ENCODE measurements around the gene PABPN1. TPM values are rescaled to one million over a fixed set of nuclear protein-coding genes. Genes with fewer than 3 reads are reported as not detected.

Gene PABPN1
- total RNA-seq, 1 experiment from 2014 or later = 184 TPM

GRCh38 chr14:23359722-23360447, 38.6 kb downstream of the PABPN1 start:
- H3K4me2 ChIP-seq (ENCODE audit: low read length) = no peak overlapping the region
- TF ChIP-seq CEBPB (IDR thresholded peaks at IDR 0.05; ENCODE audit: low read depth) (no peak), POLR2A (IDR thresholded peaks at IDR 0.05; ENCODE audit: borderline replicate concordance, extremely low read depth, insufficient read depth, insufficient read length) (no peak), ZNF274 (IDR thresholded peaks at IDR 0.05; ENCODE audit: low read depth, low read length) (no peak), CBX3 (IDR thresholded peaks at IDR 0.05; ENCODE audit: low read depth) (no peak), JUND (IDR thresholded peaks at IDR 0.05) (no peak), SIN3A (IDR thresholded peaks at IDR 0.05; ENCODE audit: low read depth) (no peak), REST (IDR thresholded peaks at IDR 0.05; ENCODE audit: low read depth) (no peak), SP1 (IDR thresholded peaks at IDR 0.05; ENCODE audit: low read depth) (no peak), FOSL1 (IDR thresholded peaks at IDR 0.05; ENCODE audit: low read depth) (no peak), SRF (IDR thresholded peaks at IDR 0.05; ENCODE audit: low read depth) (no peak), ELF1 (IDR thresholded peaks at IDR 0.05; ENCODE audit: borderline replicate concordance, low read depth) (no peak), RAD21 (IDR thresholded peaks at IDR 0.05; ENCODE audit: low read depth) (no peak), ZFX (IDR thresholded peaks at IDR 0.05) (no peak), YY1 (IDR thresholded peaks at IDR 0.05; ENCODE audit: extremely low read depth, insufficient replicate concordance, low read depth, low read length) (no peak), TCF7L2 (IDR thresholded peaks at IDR 0.05; ENCODE audit: borderline replicate concordance, extremely low read depth, insufficient read depth, insufficient read length) (no peak)
- TF ChIP-seq, protein P1, sequence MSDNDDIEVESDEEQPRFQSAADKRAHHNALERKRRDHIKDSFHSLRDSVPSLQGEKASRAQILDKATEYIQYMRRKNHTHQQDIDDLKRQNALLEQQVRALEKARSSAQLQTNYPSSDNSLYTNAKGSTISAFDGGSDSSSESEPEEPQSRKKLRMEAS (IDR thresholded peaks at IDR 0.05) = no peak
- TF ChIP-seq, protein P2, sequence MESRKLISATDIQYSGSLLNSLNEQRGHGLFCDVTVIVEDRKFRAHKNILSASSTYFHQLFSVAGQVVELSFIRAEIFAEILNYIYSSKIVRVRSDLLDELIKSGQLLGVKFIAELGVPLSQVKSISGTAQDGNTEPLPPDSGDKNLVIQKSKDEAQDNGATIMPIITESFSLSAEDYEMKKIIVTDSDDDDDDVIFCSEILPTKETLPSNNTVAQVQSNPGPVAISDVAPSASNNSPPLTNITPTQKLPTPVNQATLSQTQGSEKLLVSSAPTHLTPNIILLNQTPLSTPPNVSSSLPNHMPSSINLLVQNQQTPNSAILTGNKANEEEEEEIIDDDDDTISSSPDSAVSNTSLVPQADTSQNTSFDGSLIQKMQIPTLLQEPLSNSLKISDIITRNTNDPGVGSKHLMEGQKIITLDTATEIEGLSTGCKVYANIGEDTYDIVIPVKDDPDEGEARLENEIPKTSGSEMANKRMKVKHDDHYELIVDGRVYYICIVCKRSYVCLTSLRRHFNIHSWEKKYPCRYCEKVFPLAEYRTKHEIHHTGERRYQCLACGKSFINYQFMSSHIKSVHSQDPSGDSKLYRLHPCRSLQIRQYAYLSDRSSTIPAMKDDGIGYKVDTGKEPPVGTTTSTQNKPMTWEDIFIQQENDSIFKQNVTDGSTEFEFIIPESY (IDR thresholded peaks at IDR 0.05; ENCODE audit: extremely low read depth, insufficient replicate concordance, low read length) = no peak
- TF ChIP-seq, protein P3, sequence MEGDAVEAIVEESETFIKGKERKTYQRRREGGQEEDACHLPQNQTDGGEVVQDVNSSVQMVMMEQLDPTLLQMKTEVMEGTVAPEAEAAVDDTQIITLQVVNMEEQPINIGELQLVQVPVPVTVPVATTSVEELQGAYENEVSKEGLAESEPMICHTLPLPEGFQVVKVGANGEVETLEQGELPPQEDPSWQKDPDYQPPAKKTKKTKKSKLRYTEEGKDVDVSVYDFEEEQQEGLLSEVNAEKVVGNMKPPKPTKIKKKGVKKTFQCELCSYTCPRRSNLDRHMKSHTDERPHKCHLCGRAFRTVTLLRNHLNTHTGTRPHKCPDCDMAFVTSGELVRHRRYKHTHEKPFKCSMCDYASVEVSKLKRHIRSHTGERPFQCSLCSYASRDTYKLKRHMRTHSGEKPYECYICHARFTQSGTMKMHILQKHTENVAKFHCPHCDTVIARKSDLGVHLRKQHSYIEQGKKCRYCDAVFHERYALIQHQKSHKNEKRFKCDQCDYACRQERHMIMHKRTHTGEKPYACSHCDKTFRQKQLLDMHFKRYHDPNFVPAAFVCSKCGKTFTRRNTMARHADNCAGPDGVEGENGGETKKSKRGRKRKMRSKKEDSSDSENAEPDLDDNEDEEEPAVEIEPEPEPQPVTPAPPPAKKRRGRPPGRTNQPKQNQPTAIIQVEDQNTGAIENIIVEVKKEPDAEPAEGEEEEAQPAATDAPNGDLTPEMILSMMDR (IDR thresholded peaks at IDR 0.05 in 2 of 3, conservative IDR thresholded peaks at IDR 0.05 in 1 of 3; ENCODE audit: borderline replicate concordance in 1 of 3, insufficient read depth in 1 of 3, low read depth in 2 of 3, low read length in 2 of 3) = no peak
- H3K9ac ChIP-seq (ENCODE audit: low read length) = no peak overlapping the region
- ChIA-PET POLR2A (no interaction called here), CTCF (interaction anchor here (0.7 to 2.8 kb wide), 9 partner anchors 14 to 291 kb away, joined by 3 to 14 read pairs (median 5); partner anchors contain the start of genes HOMEZ and PABPN1), RAD21 (ENCODE audit: low non-redundant PET in 1 of 2, low total read pairs in 2 of 2, uncharacterized antibody in 2 of 2, unreplicated experiment in 2 of 2) (interaction anchor here in 1 of 2 experiments (0.9 to 1.6 kb wide), 2 partner anchors 20 to 33 kb away, joined by 3 to 6 read pairs; no protein-coding TSS in a partner anchor)
- H3K9me2 ChIP-seq (ENCODE audit: insufficient read depth) = no peaks in the 10 kb centered on the region
- no peak overlapping the region for H3K27ac ChIP-seq (ENCODE audit: low read depth, low read length)
- no peaks in the 10 kb centered on the region for H4K20me1 ChIP-seq (ENCODE audit: insufficient read depth)
- no peaks in the 10 kb centered on the region for H3K36me3 ChIP-seq (ENCODE audit: control insufficient read depth in 1 of 2, insufficient read depth in 2 of 2, low read length in 2 of 2)
- intact Hi-C loops (cut with micrococcal nuclease) = no loop called here
- H3K4me1 ChIP-seq (ENCODE audit: control insufficient read depth in 1 of 2, insufficient read depth in 2 of 2, low read length in 2 of 2) = no peaks in the 10 kb centered on the region
- DNase-seq (ENCODE audit: low read depth, low spot score) (no peak), ATAC-seq (no peak)
- no peak overlapping the region for H2AFZ ChIP-seq (ENCODE audit: low read depth, low read length, poor library complexity, severe bottlenecking)
- no peaks in the 10 kb centered on the region for H3K79me2 ChIP-seq (ENCODE audit: insufficient read depth, low read length)
- H3K27me3 ChIP-seq (ENCODE audit: insufficient read depth, low read length) = 0 out of 2 replicates have a peak, but pooled peaks cover 3% of the 10 kb centered on the region
- no TSS peak for BruUV-seq (replicated peaks)
- H3K4me3 ChIP-seq (replicated peaks in 1 of 2; ENCODE audit: low read depth in 1 of 2, low read length in 2 of 2) = no peak overlapping the region
- no peaks in the 10 kb centered on the region for H3K9me3 ChIP-seq (ENCODE audit: control insufficient read depth in 1 of 2, insufficient read depth in 1 of 2, low read depth in 1 of 2, low read length in 2 of 2)
